Stomach (tissue), 9 donors: ENCODE measurements around the gene EOGT. TPM values are rescaled to one million over a fixed set of nuclear protein-coding genes. Genes with fewer than 3 reads are reported as not detected.

Source experiments
- DNase-seq, 2 donors: peaks; one replicate each; pipeline versions ENCODE4 v3.0.0 to v3.0.0-alpha.2; 2013 to 2019
- H3K27ac ChIP-seq, 5 donors: fragments of 200-600 bp in 4 of 5; sonication (generic) in 4 of 5; one replicate each; pipeline ENCODE4 v1.5.1; 2013 to 2019; ENCODE audit warnings: mild to moderate bottlenecking in 1 of 5, moderate library complexity in 1 of 5
- H3K27me3 ChIP-seq, 3 donors: fragments of 200-600 bp; sonication (generic); one replicate each; pipeline ENCODE4 v1.5.1; 2017 to 2019; ENCODE audit warnings: mixed run types in 1 of 3
- H3K36me3 ChIP-seq, 4 donors: fragments of 200-600 bp; sonication (generic); 1 replicate in 3 of 4; 2 replicates in 1 of 4; pipeline ENCODE4 v1.5.1; 2016 to 2019
- H3K4me1 ChIP-seq, 4 donors: fragments of 200-600 bp; sonication (generic); one replicate each; pipeline ENCODE4 v1.5.1; 2016 to 2019
- H3K4me3 ChIP-seq, 4 donors: fragments of 200-600 bp; sonication (generic) in 3 of 4; one replicate each; pipeline ENCODE4 v1.5.1; 2016 to 2019; ENCODE audit warnings: mild to moderate bottlenecking in 1 of 4
- H3K9me3 ChIP-seq, 4 donors: fragments of 200-600 bp; sonication (generic); one replicate each; pipeline ENCODE4 v1.5.1; 2016 to 2019
- CTCF ChIP-seq, 7 experiments: fragments of 450-650 bp in 4 of 7; fragments of 200-600 bp in 3 of 7; sonication (generic) in 3 of 7; IDR thresholded peaks; one replicate each; pipeline ENCODE4 v1.5.1; 2016 to 2019; ENCODE audit warnings: antibody characterized with exemption in 7 of 7, control low read depth in 2 of 7, mild to moderate bottlenecking in 1 of 7
- EP300 ChIP-seq: sonication (generic); formaldehyde crosslinking; IDR thresholded peaks from one replicate; pipeline ENCODE4 v1.6.1; 2017; ENCODE audit warnings: antibody characterized with exemption
- POLR2A ChIP-seq, 4 donors: fragments of 450-650 bp; IDR thresholded peaks; one replicate each; pipeline ENCODE4 v1.6.1; 2016; ENCODE audit warnings: antibody characterized with exemption in 4 of 4, control low read depth in 2 of 4, mild to moderate bottlenecking in 1 of 4, moderate library complexity in 1 of 4
- POLR2AphosphoS5 ChIP-seq, 3 donors: sonication (generic); formaldehyde crosslinking; IDR thresholded peaks; one replicate each; pipeline ENCODE4 v1.6.1; 2016; ENCODE audit warnings: antibody characterized with exemption in 3 of 3
- WGBS, 5 donors: extraction: QIAGEN DNeasy Blood & Tissue Kit in 3 of 5; methylation state at CpG; one replicate each; pipeline versions ENCODE4 v1.1.5 to v1.1.7; 2013 to 2018; 5-methylcytosine and 5-hydroxymethylcytosine counted together
- intact Hi-C: fragments of 100-400 bp; cut with DNase I; formaldehyde crosslinking; loops from one replicate; pipeline ENCODE4 v1.15.1; 2023; ENCODE audit warnings: low total_unique reads
- polyA plus RNA-seq, 3 donors: library from polyadenylated mRNA; stranded (reverse); fragments of 200-250 nt; gene quantifications; one replicate each; pipeline ENCODE4 v1.2.3, GENCODE V29; 2013
- total RNA-seq, 5 donors: library from RNA; depleted of rRNA; stranded (reverse); fragments of >200 nt; gene quantifications; one replicate each; pipeline versions ENCODE4 v1.1.0 to v1.2.3, GENCODE V29; 2014 to 2016
- donor health status: healthy with polysubstance abuse.
- donor health status: Bipolar disorder and iron deficiency.
- donor health status: healthy.

Gene EOGT
- total and polyA plus RNA-seq, 8 donors, result 4.6 to 80.5 (median 19.2) TPM

DNA sequence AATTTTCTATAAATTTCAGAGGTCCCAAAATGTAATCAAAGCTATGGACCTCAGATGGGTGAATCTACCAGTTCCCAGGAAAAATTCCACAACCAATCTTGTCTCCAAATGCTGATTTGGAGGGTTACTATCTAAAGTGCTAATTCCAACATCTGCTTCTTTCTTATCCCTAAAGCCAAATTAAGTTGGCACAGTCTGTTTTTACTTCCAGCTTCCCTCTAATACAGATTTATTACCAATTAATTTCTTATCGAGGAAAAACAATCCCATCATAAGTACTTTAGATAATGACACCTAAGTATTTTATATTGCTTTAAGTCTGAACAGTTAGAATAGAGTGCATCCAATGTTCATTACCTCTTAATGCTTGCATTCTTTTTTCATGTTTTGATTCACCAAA, 68.3 kb downstream of the EOGT start:
- peaks cover 0 to 20% (median 0%) of the 10 kb centered on the region in 3 donors for H3K27me3 ChIP-seq
- no peak overlapping the region for H3K4me3 ChIP-seq
- no peak for TF ChIP-seq EP300
- no peak for TF ChIP-seq POLR2A (IDR thresholded peaks at IDR 0.05)
- no peak for TF ChIP-seq POLR2AphosphoS5 (IDR thresholded peaks at IDR 0.05)
- TF ChIP-seq CTCF (IDR thresholded peaks at IDR 0.05), result no peak
- 72 to 92% (median 85%) methylated on average over 1 of the region's 1 CpG for WGBS, 5 donors
- no peaks in the 10 kb centered on the region for H3K4me1 ChIP-seq
- intact Hi-C loops, result no loop called here
- no peaks in the 10 kb centered on the region for H3K9me3 ChIP-seq
- DNase-seq, result no peak
- H3K36me3 ChIP-seq, result no peaks in the 10 kb centered on the region
- no peak overlapping the region for H3K27ac ChIP-seq

DNA sequence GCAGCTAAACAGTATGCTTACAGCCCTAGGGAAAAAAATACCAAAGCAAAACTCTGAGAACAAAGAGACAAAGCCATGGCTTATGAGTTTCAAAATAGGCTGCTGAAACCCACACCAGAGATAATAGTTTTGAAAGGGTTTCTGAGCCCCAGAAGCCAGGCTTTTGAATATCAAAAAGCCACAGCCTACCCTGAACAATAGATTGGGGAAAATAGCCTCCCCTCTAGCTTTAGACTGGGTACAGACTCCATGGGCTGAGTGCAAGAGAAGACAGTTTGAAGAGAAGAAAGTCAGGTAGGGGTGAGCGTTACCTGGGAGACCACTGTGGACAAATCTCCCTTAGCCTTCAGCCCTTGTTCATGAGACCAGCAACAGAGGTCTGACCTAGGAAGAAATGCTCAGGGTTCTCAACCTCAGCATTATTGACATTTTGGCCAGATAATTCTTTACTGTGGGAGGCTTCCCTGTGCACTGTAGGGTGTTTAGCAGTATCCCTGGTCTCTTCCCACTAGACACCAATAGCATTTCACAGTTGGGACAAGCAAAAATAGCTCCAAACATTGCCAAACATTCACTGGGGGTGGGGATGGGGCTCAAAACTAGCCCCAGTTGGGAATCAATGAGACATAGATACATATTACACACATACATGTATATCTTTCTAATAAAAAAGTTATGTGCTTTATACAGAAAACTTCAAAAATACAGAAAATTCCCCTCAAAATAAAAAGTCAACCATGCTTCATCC, 69.6 kb downstream of the EOGT start:
- intact Hi-C loops, result no loop called here
- 74 to 95% (median 89%) methylated on average over 1 of the region's 1 CpG for WGBS, 5 donors
- no peaks in the 10 kb centered on the region for H3K4me1 ChIP-seq
- no peaks in the 10 kb centered on the region for H3K36me3 ChIP-seq
- TF ChIP-seq POLR2AphosphoS5 (IDR thresholded peaks at IDR 0.05) (no peak), CTCF (IDR thresholded peaks at IDR 0.05) (no peak), EP300 (no peak), POLR2A (IDR thresholded peaks at IDR 0.05) (no peak)
- H3K27me3 ChIP-seq, result peaks cover 0 to 20% (median 0%) of the 10 kb centered on the region in 3 donors
- no peak for DNase-seq
- H3K9me3 ChIP-seq, result no peaks in the 10 kb centered on the region
- no peak overlapping the region for H3K4me3 ChIP-seq
- no peak overlapping the region for H3K27ac ChIP-seq

DNA sequence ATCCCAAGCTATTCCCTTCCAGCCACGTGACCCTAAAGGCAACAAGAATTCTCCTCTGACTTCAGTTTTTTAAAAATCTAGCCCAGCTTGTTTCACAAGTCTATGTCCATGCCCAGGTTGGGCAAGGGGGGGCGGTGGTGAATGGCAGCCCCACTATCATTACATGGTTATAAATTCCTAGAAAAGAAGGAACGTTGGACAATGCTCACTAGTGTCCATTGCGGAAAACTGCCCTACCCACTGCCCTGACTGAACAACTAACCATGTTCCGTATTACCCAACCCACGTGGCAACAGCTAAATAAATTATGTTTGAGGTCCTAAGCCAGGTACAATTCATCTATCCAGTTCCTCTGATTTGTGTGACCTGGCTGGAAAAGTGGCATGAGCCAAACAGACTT, 72.4 kb downstream of the EOGT start:
- Histone ChIP-seq H3K4me1 (no peaks in the 10 kb centered on the region), H3K9me3 (no peaks in the 10 kb centered on the region), H3K36me3 (no peaks in the 10 kb centered on the region), H3K27ac (no peak overlapping the region), H3K27me3 (peaks cover 0 to 24% (median 0%) of the 10 kb centered on the region in 3 donors), H3K4me3 (no peak overlapping the region)
- intact Hi-C loops, result no loop called here
- 69 to 80% (median 78%) methylated on average over 6 of the region's 6 CpGs for WGBS, 5 donors
- no peak for TF ChIP-seq POLR2A (IDR thresholded peaks at IDR 0.05)
- DNase-seq, result no peak

DNA sequence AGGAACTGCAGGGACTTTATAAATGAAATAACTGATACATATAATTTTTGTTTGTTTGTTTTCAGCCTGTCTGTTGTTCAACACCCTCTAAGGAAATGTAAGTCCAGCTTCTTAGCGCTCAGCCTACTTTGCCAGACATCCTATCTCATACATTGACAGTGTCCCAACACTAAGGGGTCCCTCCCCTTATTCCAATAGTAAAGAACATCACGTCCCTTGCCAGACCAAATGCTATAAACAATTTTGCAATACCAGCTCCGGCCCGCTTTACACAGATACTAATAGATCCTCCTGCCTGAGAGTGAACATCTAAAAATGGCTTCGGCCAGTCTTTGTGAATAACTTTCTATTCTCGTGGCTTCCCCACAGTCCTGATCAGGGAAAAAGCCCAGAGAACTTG, 76.6 kb downstream of the EOGT start:
- Histone ChIP-seq H3K4me3 (no peak overlapping the region), H3K4me1 (peaks cover 6 to 11% (median 10%) of the 10 kb centered on the region in 4 donors), H3K36me3 (no peaks in the 10 kb centered on the region), H3K27ac (no peak overlapping the region), H3K27me3 (peaks cover 0 to 54% (median 18%) of the 10 kb centered on the region in 3 donors), H3K9me3 (no peaks in the 10 kb centered on the region)
- TF ChIP-seq CTCF (IDR thresholded peaks at IDR 0.05) (no peak), EP300 (no peak), POLR2A (IDR thresholded peaks at IDR 0.05) (no peak), POLR2AphosphoS5 (IDR thresholded peaks at IDR 0.05) (no peak)
- intact Hi-C loops, result no loop called here
- WGBS, 5 donors, result 64 to 78% (median 73%) methylated on average over 6 of the region's 6 CpGs
- DNase-seq, result no peak

DNA sequence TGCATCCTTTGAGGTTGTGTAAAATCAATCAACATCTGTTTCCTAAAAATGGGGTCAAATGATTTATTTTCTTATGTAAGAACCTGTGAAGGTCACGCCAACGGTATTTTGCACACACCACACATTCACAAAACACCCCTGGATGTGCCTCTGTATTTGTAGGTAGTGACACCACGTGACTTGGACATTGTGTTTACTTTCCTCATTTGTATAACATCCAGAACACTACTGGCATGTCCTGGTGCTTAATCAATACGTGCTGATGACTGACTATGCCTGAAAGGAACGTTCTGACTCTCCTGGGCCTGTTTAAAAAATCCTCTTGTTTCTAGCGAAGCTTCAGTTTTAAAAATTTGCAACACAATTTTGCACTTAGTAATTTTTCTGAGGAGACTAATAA, 77.7 kb downstream of the EOGT start:
- DNase-seq, result no peak
- peaks cover 6 to 18% (median 14%) of the 10 kb centered on the region in 4 donors for H3K4me1 ChIP-seq
- H3K27me3 ChIP-seq, result peaks cover 0 to 57% (median 29%) of the 10 kb centered on the region in 3 donors
- intact Hi-C loops, result no loop called here
- H3K4me3 ChIP-seq, result no peak overlapping the region
- no peaks in the 10 kb centered on the region for H3K36me3 ChIP-seq
- H3K27ac ChIP-seq, result no peak overlapping the region
- 53 to 62% (median 58%) methylated on average over 6 of the region's 6 CpGs for WGBS, 5 donors
- TF ChIP-seq CTCF (IDR thresholded peaks at IDR 0.05) (no peak), POLR2A (IDR thresholded peaks at IDR 0.05) (no peak), POLR2AphosphoS5 (IDR thresholded peaks at IDR 0.05) (no peak), EP300 (no peak)
- no peaks in the 10 kb centered on the region for H3K9me3 ChIP-seq
